ENCODE measurements around the gene CEBPZ.

DNA sequence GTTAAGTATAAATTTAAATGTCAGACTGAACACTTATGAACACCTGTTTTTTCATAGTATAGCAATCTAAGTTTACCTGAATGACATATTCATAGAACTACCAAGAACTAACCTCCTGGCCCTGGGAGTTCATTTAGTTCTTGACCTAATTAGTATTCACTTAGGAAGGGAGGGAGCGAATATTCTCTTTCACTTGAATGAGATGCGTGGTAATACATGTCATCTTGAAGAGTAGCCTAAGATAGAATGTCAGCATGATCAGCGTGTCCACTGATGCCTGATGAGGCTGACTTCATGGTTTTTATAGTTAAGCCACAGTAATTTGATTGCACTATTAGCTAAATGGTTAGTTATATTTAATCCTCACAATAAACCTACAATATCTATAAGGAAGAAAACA is 13.4 kb upstream of the CEBPZ start:
- TF ChIP-seq, protein P1, sequence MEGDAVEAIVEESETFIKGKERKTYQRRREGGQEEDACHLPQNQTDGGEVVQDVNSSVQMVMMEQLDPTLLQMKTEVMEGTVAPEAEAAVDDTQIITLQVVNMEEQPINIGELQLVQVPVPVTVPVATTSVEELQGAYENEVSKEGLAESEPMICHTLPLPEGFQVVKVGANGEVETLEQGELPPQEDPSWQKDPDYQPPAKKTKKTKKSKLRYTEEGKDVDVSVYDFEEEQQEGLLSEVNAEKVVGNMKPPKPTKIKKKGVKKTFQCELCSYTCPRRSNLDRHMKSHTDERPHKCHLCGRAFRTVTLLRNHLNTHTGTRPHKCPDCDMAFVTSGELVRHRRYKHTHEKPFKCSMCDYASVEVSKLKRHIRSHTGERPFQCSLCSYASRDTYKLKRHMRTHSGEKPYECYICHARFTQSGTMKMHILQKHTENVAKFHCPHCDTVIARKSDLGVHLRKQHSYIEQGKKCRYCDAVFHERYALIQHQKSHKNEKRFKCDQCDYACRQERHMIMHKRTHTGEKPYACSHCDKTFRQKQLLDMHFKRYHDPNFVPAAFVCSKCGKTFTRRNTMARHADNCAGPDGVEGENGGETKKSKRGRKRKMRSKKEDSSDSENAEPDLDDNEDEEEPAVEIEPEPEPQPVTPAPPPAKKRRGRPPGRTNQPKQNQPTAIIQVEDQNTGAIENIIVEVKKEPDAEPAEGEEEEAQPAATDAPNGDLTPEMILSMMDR (IDR thresholded peaks at IDR 0.05; ENCODE audit: low read length): no peak
- TF ChIP-seq EZH2 (optimal IDR thresholded peaks at IDR 0.05; ENCODE audit: low read depth, low read length): no peak
- TF ChIP-seq EZH2phosphoT487 (IDR thresholded peaks at IDR 0.05; ENCODE audit: low read length): no peak
